HG03103 (cell line): ENCODE measurements around the gene TUBB2B.
"Not testable (repeated sequence)": the region's sequence is repeated elsewhere in the genome, so short reads cannot be mapped to it uniquely, and the experiment has no call there.

ENCODE experiments used
- ATAC-seq: cut with Tn5 transposase; IDR thresholded peaks from one replicate; pipeline ENCODE4 v1.9.1; 2021; ENCODE audit warnings: low read depth; ENCODE audit not compliant: unreplicated experiment

Gene TUBB2B

DNA sequence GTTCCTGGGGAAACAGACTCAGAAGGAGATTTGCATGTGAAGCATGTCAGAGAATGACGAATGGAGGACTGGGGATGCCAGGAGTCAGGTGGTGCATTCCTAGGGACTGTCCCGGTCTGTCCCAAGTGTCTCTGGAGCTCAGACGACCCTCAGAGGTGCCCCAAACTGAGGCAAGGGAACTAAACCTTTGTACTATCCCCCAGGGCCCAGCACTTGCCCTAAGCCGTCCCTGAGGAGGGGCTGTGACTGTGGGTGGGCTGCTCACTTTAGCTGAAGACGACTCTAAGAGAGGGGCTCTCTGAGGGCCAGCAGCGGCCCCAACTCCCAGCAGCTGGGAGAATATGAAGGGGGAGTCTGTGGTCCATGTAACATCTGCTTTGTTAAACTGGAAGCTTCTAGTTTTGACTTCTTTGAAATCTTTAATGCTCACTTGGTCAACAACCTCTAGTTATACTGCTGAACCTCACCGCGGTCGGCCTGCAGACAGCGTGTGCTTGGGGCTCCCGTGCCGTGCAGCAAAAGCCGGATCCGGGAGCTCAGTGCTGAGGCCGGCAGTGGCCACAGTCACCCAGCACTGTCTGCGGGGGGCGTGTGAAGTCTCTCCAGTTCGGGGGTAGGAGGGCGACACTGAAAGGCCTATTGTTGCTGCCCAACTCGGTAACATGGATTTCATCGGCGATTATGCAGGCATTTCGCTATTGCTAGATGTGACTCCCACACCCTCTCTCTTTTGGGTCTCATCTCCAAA lies 34.2 kb downstream of the TUBB2B start:
- no peak for ATAC-seq

DNA sequence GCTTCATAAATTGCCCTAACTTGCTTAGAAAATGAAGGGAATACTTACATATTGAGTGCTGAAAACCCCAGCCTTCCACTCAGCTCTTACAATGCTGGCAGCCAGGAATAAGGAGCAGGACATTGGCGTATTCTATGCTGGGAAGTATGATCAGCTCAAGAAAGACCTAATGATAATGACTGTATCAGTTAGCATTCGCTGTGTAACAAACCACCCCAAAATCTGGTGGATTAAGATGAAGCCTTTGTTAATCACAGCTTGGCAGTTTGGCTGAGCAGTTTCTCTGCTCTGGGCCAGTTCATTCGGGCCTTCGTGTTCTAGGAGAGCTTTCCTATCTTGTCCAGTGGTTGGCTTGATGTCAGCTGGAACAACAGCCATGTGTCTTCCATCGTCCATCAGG lies 36.7 kb downstream of the TUBB2B start:
- no peak for ATAC-seq

- ATAC-seq: no peak
Observed at GRCh38 chr6:3190056-3190455, 37.4 kb downstream of the TUBB2B start.

DNA sequence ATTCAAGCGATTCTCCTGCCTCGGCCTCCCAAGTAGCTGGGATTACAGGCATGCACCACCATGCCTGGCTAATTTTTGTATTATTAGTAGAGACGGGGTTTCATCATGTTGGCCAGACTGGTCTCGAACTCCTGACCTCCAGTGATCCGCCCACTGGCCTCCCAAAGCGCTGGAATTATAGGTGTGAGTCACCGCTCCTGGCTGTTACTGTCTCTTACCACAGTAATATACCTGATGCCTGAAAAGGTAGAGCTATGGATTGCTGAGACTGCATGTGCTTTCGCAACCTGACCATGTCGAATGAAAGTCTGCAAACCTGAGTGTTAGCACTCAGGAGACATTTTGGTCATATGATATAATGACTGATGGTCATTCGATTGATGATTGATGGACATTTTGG lies 38.3 kb downstream of the TUBB2B start:
- ATAC-seq: not testable (repeated sequence)

DNA sequence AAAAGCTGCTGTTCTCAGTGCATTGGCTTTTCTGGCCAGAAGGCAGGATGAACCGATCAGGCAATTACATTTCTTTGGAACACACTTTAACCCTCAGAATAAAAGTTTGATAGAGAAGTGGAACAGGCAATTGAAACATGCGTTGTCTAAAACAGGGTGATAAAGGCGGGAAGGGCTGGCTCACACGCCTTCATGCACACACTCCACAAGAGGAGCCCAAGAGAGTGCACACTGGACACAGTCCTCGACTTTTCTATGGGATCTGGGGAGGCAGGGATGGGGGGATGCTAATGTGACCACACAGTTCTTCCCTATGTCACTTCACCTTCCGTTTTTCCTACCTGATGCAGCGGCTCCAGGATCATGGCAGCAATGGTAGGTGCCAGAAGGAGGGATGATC lies 39.2 kb downstream of the TUBB2B start:
- ATAC-seq: no peak

- no peak for ATAC-seq
Observed at GRCh38 chr6:3186974-3187382, 40.5 kb downstream of the TUBB2B start.

GRCh38 chr6:3183066-3183465 lies 44.4 kb downstream of the TUBB2B start:
- no peak for ATAC-seq

DNA sequence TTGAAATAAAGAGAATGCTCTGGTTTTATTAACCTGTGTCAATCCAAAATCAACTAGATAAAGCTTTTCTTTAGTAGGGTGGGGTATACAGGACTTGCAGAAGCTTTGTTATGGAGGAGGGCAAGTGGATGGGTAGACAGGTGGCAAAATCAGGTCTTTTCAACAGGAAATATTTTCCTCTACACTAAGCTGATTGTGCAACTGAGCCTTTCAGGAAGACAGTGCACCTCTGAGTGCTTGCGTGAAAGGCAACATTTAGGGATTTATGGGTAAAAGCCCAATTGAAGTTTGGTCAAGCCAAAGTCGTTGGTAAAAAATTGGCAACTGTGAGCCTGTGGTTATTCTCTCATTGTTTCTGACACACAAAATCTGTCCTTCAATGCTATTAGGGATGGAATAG lies 46.3 kb downstream of the TUBB2B start:
- no peak for ATAC-seq

GRCh38 chr6:3179945-3180344 lies 47.5 kb downstream of the TUBB2B start:
- not testable (repeated sequence) for ATAC-seq

- ATAC-seq: not testable (repeated sequence)
Observed at GRCh38 chr6:3178666-3179065, 48.8 kb downstream of the TUBB2B start.

- ATAC-seq: no peak
Observed at GRCh38 chr6:3176562-3177355, 50.7 kb downstream of the TUBB2B start.

DNA sequence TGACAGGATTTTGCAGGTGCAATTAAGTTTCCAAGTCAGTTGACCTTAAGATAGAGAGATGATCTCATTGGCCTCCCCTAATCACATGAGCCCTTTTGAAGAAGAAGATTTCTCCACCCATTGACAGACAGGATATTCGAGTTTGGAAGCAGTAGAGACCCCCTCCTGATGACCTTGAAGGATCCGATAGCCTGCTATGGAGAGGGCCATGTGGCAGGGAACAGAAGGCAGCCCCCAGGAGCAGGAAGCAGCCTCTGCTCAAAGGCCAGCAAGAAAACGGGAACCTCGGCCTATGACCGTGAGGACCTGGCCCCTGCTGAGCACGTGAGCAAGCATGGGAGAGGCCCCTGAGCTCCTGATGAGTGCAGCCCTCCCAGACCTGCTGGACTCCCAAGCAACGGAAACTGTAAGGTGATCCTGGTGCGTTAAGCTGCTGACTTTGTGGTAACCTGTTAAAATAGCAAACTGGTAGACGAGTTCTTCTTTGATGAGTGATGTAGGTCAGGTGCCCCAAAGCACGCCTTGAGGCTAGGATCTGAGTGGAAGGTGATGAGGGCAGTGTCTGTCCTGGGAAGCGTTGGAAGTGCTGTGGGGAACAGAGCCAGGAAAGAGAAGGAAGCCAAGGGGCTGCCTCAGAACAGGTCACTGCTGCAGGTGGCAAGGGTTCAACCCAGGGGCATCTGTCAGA lies 51.6 kb downstream of the TUBB2B start:
- ATAC-seq: no peak
